MCF 10A (cell line): ENCODE measurements around the gene CASP9. TPM values are rescaled to one million over a fixed set of nuclear protein-coding genes. Genes with fewer than 3 reads are reported as not detected.
"Not testable (repeated sequence)": the region's sequence is repeated elsewhere in the genome, so short reads cannot be mapped to it uniquely, and the experiment has no call there.

Experiments
- BruUV-seq: library from RNA; stranded (reverse); fragments of 400-500 nt; replicated peaks from 2 replicates; lab custom pipeline; 2021; lab: Mats Ljungman, UMichigan
- CTCF ChIA-PET: fragments of 300-600 bp; sonication (Branson Sonifier 250); formaldehyde crosslinking; extraction: SDS; loops from one replicate; lab custom pipeline; 2021; ENCODE audit warnings: antibody characterized with exemption, inconsistent platforms; lab: Yijun Ruan, JAX
- POLR2A ChIA-PET: fragments of 300-600, 350-650 bp; sonication (Branson Sonifier 250); formaldehyde crosslinking; extraction: SDS; loops from one replicate; lab custom pipeline; 2020; ENCODE audit warnings: antibody characterized with exemption, inconsistent platforms; lab: Yijun Ruan, JAX
- DNase-seq: peaks from one replicate; pipeline ENCODE4 v3.0.0-alpha.2; 2018; ENCODE audit not compliant: unreplicated experiment
- H3K27ac Mint-ChIP-seq: one replicate; pipeline ENCODE4 v1.8.0; 2022; ENCODE audit warnings: mild to moderate bottlenecking, low read depth, mixed read lengths; ENCODE audit not compliant: unreplicated experiment
- H3K27me3 Mint-ChIP-seq: one replicate; pipeline ENCODE4 v1.8.0; 2022; ENCODE audit warnings: mixed read lengths; ENCODE audit not compliant: insufficient read depth, unreplicated experiment
- H3K36me3 Mint-ChIP-seq: one replicate; pipeline ENCODE4 v1.8.0; 2022; ENCODE audit warnings: mild to moderate bottlenecking, moderate library complexity, mixed read lengths; ENCODE audit not compliant: insufficient read depth, unreplicated experiment
- H3K4me1 Mint-ChIP-seq: one replicate; pipeline ENCODE4 v1.8.0; 2022; ENCODE audit warnings: mixed read lengths; ENCODE audit not compliant: insufficient read depth, unreplicated experiment
- H3K4me3 Mint-ChIP-seq: one replicate; pipeline ENCODE4 v1.8.0; 2022; ENCODE audit warnings: mild to moderate bottlenecking, moderate library complexity, mixed read lengths; ENCODE audit not compliant: unreplicated experiment
- H3K9me3 Mint-ChIP-seq: one replicate; pipeline ENCODE4 v1.8.0; 2022; ENCODE audit warnings: mixed read lengths; ENCODE audit not compliant: unreplicated experiment
- intact Hi-C: fragments of 100-400 bp; cut with micrococcal nuclease; formaldehyde crosslinking; loops from 2 replicates; pipeline ENCODE4 v1.14.1; 2022
- total RNA-seq: library from RNA; stranded (reverse); gene quantifications from 2 replicates; pipeline ENCODE4 v1.2.3, GENCODE V29; 2022
- TF ChIP-seq, protein P1 (sequence below): fragments of 200-600 bp; IDR thresholded peaks from one replicate; pipeline ENCODE4 v1.8.0; 2022; ENCODE audit warnings: antibody characterized with exemption, mild to moderate bottlenecking; ENCODE audit not compliant: unreplicated experiment

CASP9 gene
- total RNA-seq, 1 experiment from 2014 or later, result 8.9 TPM

DNA sequence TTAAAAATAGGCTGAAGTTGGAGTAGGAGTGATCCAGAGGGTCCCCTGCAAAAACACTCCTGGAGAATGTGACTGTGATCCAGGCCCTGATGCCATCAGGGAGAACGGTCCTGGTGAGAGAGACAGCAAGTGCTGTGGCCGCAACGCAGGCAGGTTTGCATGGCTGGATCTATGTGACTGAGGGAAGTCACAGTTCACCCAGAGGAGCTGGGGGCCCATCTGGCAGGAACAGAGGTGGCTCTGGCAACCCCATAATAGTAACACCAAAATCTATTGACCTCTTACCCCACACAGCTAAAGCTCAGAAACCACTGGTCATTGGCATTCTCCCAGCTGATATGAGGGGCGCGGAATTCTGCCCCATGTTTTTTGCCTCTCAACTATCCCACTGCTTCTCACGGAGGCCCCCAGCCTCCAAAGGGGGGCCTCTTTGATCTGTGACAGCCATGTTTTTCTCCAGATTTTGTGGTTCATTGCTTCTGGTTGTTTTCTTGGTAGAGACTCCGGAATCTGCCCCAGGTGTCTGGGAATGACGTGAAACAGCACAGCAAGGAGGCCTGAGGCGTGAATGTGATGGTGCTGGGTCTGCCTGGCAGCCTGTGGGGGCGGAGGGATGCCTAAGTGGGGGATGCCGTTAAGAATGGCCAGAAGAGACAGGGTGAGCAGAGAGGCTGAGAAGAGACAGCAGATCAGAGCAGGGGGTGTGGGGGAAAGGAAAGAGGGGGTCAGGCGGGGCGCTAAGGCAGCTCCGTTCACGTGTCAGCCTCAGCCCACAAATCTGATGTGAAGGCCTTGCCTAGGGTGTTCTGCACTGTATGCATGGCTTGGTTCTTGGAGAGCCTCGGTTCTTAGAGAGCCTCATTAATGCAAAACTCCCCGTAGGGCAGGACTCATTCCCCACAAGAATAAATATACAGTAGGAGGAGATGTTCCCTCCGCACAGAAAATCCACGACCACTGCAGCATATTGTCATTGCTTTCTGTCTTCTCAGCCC is 23.5 kb downstream of the CASP9 start:
- H3K4me1 Mint-ChIP-seq, result no peaks in the 10 kb centered on the region
- TF ChIP-seq, protein P1, sequence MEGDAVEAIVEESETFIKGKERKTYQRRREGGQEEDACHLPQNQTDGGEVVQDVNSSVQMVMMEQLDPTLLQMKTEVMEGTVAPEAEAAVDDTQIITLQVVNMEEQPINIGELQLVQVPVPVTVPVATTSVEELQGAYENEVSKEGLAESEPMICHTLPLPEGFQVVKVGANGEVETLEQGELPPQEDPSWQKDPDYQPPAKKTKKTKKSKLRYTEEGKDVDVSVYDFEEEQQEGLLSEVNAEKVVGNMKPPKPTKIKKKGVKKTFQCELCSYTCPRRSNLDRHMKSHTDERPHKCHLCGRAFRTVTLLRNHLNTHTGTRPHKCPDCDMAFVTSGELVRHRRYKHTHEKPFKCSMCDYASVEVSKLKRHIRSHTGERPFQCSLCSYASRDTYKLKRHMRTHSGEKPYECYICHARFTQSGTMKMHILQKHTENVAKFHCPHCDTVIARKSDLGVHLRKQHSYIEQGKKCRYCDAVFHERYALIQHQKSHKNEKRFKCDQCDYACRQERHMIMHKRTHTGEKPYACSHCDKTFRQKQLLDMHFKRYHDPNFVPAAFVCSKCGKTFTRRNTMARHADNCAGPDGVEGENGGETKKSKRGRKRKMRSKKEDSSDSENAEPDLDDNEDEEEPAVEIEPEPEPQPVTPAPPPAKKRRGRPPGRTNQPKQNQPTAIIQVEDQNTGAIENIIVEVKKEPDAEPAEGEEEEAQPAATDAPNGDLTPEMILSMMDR, result no peak
- no peak overlapping the region for H3K27ac Mint-ChIP-seq
- no peak for DNase-seq
- BruUV-seq, result no TSS peak
- H3K4me3 Mint-ChIP-seq, result no peak overlapping the region
- no peaks in the 10 kb centered on the region for H3K9me3 Mint-ChIP-seq
- POLR2A ChIA-PET, result no interaction called here
- intact Hi-C loops, result loop anchor here (1.0 to 10.0 kb wide), 2 partner anchors 66 to 177 kb away; partner anchors contain the start of gene CTRC
- peaks cover 19% of the 10 kb centered on the region for H3K36me3 Mint-ChIP-seq
- CTCF ChIA-PET, result interaction anchor here (1.0 to 1.3 kb wide), 3 partner anchors 12 to 177 kb away, joined by 4 to 5 read pairs (median 4); no protein-coding TSS in a partner anchor
- no peaks in the 10 kb centered on the region for H3K27me3 Mint-ChIP-seq

DNA sequence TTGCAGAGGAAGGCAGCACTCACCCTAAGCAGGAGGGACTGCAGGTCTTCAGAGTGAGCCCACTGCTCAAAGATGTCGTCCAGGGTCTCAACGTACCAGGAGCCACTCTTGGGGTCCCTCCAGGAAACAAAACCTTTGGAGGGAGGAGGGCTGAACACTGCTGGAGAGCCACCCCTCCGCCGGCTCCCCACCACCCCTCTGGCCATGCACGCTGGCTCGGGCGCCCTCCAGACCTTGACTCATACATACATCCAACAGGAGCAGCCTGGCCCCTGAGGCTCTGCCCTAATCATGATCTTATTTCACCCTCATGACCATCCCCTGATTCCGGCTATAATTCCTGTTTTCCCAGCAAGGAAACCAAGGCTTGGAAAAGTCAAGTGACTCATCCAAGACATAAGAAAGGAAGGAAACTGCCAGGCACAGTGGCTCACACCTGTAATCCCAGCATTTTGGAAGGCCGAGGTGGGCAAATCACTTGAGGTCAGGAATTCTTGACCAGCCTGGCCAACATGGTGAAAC is 30.1 kb downstream of the CASP9 start:
- ChIA-PET POLR2A (no interaction called here), CTCF (no interaction called here)
- BruUV-seq, result no TSS peak
- Mint-ChIP-seq H3K27me3 (no peaks in the 10 kb centered on the region), H3K36me3 (peaks cover 11% of the 10 kb centered on the region), H3K9me3 (no peaks in the 10 kb centered on the region), H3K4me1 (no peaks in the 10 kb centered on the region), H3K27ac (no peak overlapping the region), H3K4me3 (no peak overlapping the region)
- TF ChIP-seq, protein P1, result no peak
- DNase-seq, result no peak
- intact Hi-C loops, result no loop called here

- TF ChIP-seq, protein P1, result no peak
- H3K4me3 Mint-ChIP-seq, result no peak overlapping the region
- H3K27ac Mint-ChIP-seq, result no peak overlapping the region
- H3K27me3 Mint-ChIP-seq, result no peaks in the 10 kb centered on the region
- intact Hi-C loops, result no loop called here
- POLR2A ChIA-PET, result no interaction called here
- H3K9me3 Mint-ChIP-seq, result no peaks in the 10 kb centered on the region
- no peaks in the 10 kb centered on the region for H3K4me1 Mint-ChIP-seq
- BruUV-seq, result no TSS peak
- CTCF ChIA-PET, result interaction anchor here (0.5 kb wide), 1 partner anchor 154 kb away, joined by 3 read pairs; no protein-coding TSS in a partner anchor
- H3K36me3 Mint-ChIP-seq, result peaks cover 5% of the 10 kb centered on the region
- DNase-seq, result no peak
Observed at GRCh38 chr1:15492596-15492995, 31.4 kb downstream of the CASP9 start.

GRCh38 chr1:15491010-15491409 is 33.0 kb downstream of the CASP9 start:
- DNase-seq, H3K4me1 Mint-ChIP-seq, H3K4me3 Mint-ChIP-seq, H3K27me3 Mint-ChIP-seq, H3K27ac Mint-ChIP-seq, H3K36me3 Mint-ChIP-seq, H3K9me3 Mint-ChIP-seq, intact Hi-C loops, BruUV-seq: not testable (repeated sequence)
- ChIA-PET POLR2A (interaction anchor here (0.6 kb wide), 1 partner anchor 36 kb away, joined by 3 read pairs; the partner anchor contains the start of gene DNAJC16), CTCF (interaction anchor here (0.8 kb wide), 1 partner anchor 463 kb away, joined by 3 read pairs; no protein-coding TSS in a partner anchor)
